ENCODE results near the gene STX8.

The STX8 gene

GRCh38 chr17:9478889-9479288 is 96.7 kb downstream of the STX8 start:
- no peak overlapping the region for H3K4me3 ChIP-seq (ENCODE audit: low read length)
- no peak overlapping the region for H3K9ac ChIP-seq (ENCODE audit: low read length)
- TF ChIP-seq EZH2phosphoT487 (IDR thresholded peaks at IDR 0.05; ENCODE audit: low read depth), result no peak
- TF ChIP-seq, protein P1, sequence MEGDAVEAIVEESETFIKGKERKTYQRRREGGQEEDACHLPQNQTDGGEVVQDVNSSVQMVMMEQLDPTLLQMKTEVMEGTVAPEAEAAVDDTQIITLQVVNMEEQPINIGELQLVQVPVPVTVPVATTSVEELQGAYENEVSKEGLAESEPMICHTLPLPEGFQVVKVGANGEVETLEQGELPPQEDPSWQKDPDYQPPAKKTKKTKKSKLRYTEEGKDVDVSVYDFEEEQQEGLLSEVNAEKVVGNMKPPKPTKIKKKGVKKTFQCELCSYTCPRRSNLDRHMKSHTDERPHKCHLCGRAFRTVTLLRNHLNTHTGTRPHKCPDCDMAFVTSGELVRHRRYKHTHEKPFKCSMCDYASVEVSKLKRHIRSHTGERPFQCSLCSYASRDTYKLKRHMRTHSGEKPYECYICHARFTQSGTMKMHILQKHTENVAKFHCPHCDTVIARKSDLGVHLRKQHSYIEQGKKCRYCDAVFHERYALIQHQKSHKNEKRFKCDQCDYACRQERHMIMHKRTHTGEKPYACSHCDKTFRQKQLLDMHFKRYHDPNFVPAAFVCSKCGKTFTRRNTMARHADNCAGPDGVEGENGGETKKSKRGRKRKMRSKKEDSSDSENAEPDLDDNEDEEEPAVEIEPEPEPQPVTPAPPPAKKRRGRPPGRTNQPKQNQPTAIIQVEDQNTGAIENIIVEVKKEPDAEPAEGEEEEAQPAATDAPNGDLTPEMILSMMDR (IDR thresholded peaks at IDR 0.05; ENCODE audit: low read depth, low read length), result no peak
- no peaks in the 10 kb centered on the region for H3K4me1 ChIP-seq (ENCODE audit: low read length)
- no peaks in the 10 kb centered on the region for H3K79me2 ChIP-seq (ENCODE audit: low read length)
- H3K4me2 ChIP-seq (ENCODE audit: low read length), result no peak overlapping the region
- H3K27me3 ChIP-seq (ENCODE audit: low read depth, low read length), result no peaks in the 10 kb centered on the region
- H2AFZ ChIP-seq (ENCODE audit: low read depth, low read length), result no peak overlapping the region
- H3K36me3 ChIP-seq (replicated peaks; ENCODE audit: low read depth, low read length), result no peaks in the 10 kb centered on the region
- H3K9me3 ChIP-seq (ENCODE audit: insufficient read depth, low read length), result no peaks in the 10 kb centered on the region
- no peaks in the 10 kb centered on the region for H4K20me1 ChIP-seq (ENCODE audit: insufficient read depth, low read length)
- no peak overlapping the region for H3K27ac ChIP-seq (ENCODE audit: low read length)

DNA sequence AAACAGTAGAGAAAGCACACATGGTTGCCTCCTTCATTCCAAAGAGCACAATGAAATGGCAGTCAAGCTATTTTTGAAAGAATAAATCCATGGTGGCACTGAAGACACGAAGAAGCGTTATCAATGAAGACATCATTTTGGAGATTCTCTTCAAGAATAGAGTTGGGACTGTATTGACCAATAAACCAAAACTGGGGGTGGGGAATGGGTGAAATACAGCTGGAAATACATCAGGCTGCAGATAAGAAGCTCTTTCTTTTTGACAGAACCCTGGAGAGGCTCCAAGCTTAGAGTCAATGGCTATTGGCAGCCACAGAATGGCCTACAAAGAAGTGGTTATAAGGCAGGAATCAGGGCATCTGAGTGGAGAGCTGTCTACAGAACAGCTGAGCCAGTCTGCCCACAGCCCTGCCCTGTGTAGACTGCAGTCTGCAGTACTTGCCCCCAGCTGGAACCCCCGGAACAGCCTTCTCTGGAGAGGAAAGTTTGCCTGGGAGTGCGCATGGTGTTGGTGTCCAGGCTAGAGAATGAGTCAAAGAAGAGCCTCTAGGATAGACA is 100.4 kb downstream of the STX8 start:
- Histone ChIP-seq H2AFZ (ENCODE audit: low read depth, low read length) (no peak overlapping the region), H4K20me1 (ENCODE audit: insufficient read depth, low read length) (no peaks in the 10 kb centered on the region), H3K27me3 (ENCODE audit: low read depth, low read length) (no peaks in the 10 kb centered on the region), H3K36me3 (replicated peaks; ENCODE audit: low read depth, low read length) (no peaks in the 10 kb centered on the region), H3K9me3 (ENCODE audit: insufficient read depth, low read length) (no peaks in the 10 kb centered on the region), H3K4me1 (ENCODE audit: low read length) (no peaks in the 10 kb centered on the region), H3K79me2 (ENCODE audit: low read length) (no peaks in the 10 kb centered on the region), H3K9ac (ENCODE audit: low read length) (no peak overlapping the region), H3K27ac (ENCODE audit: low read length) (no peak overlapping the region), H3K4me2 (ENCODE audit: low read length) (no peak overlapping the region), H3K4me3 (ENCODE audit: low read length) (no peak overlapping the region)
- TF ChIP-seq EZH2phosphoT487 (IDR thresholded peaks at IDR 0.05; ENCODE audit: low read depth), result no peak
- TF ChIP-seq, protein P1 (IDR thresholded peaks at IDR 0.05; ENCODE audit: low read depth, low read length), result no peak

- Histone ChIP-seq H3K27ac (ENCODE audit: low read length) (no peak overlapping the region), H3K36me3 (replicated peaks; ENCODE audit: low read depth, low read length) (no peaks in the 10 kb centered on the region)
- TF ChIP-seq EZH2phosphoT487 (IDR thresholded peaks at IDR 0.05; ENCODE audit: low read depth), result no peak
- TF ChIP-seq, protein P1 (IDR thresholded peaks at IDR 0.05; ENCODE audit: low read depth, low read length), result no peak
Observed at GRCh38 chr17:9473711-9474110, 101.9 kb downstream of the STX8 start.

GRCh38 chr17:9472541-9472940 is 103.1 kb downstream of the STX8 start:
- Histone ChIP-seq H3K4me1 (ENCODE audit: low read length) (no peaks in the 10 kb centered on the region), H3K4me2 (ENCODE audit: low read length) (no peak overlapping the region), H3K27ac (ENCODE audit: low read length) (no peak overlapping the region)

More at GRCh38 chr17:9473711-9474110, 101.9 kb downstream of the STX8 start:
- no peaks in the 10 kb centered on the region for H4K20me1 ChIP-seq (ENCODE audit: insufficient read depth, low read length)
- H3K4me2 ChIP-seq (ENCODE audit: low read length), result no peak overlapping the region
- no peaks in the 10 kb centered on the region for H3K9me3 ChIP-seq (ENCODE audit: insufficient read depth, low read length)
- no peak overlapping the region for H3K9ac ChIP-seq (ENCODE audit: low read length)
- no peaks in the 10 kb centered on the region for H3K79me2 ChIP-seq (ENCODE audit: low read length)
- no peaks in the 10 kb centered on the region for H3K27me3 ChIP-seq (ENCODE audit: low read depth, low read length)
- H2AFZ ChIP-seq (ENCODE audit: low read depth, low read length), result no peak overlapping the region
- no peaks in the 10 kb centered on the region for H3K4me1 ChIP-seq (ENCODE audit: low read length)
- H3K4me3 ChIP-seq (ENCODE audit: low read length), result no peak overlapping the region

More at GRCh38 chr17:9472541-9472940, 103.1 kb downstream of the STX8 start:
- Histone ChIP-seq H3K27me3 (ENCODE audit: low read depth, low read length) (no peaks in the 10 kb centered on the region), H3K36me3 (replicated peaks; ENCODE audit: low read depth, low read length) (no peaks in the 10 kb centered on the region), H2AFZ (ENCODE audit: low read depth, low read length) (no peak overlapping the region), H4K20me1 (ENCODE audit: insufficient read depth, low read length) (no peaks in the 10 kb centered on the region), H3K9me3 (ENCODE audit: insufficient read depth, low read length) (no peaks in the 10 kb centered on the region), H3K79me2 (ENCODE audit: low read length) (no peaks in the 10 kb centered on the region), H3K9ac (ENCODE audit: low read length) (no peak overlapping the region), H3K4me3 (ENCODE audit: low read length) (no peak overlapping the region)
- TF ChIP-seq, protein P1 (IDR thresholded peaks at IDR 0.05; ENCODE audit: low read depth, low read length), result no peak
- no peak for TF ChIP-seq EZH2phosphoT487 (IDR thresholded peaks at IDR 0.05; ENCODE audit: low read depth)
